ENCODE results near the gene TRIM69. TPM values are rescaled to one million over a fixed set of nuclear protein-coding genes. Genes with fewer than 3 reads are reported as not detected.

Gene TRIM69
- total and polyA plus RNA-seq, 2 of the 4 experiments (the other 2 are of a cell fraction) = 5.3 to 7.7 TPM

DNA sequence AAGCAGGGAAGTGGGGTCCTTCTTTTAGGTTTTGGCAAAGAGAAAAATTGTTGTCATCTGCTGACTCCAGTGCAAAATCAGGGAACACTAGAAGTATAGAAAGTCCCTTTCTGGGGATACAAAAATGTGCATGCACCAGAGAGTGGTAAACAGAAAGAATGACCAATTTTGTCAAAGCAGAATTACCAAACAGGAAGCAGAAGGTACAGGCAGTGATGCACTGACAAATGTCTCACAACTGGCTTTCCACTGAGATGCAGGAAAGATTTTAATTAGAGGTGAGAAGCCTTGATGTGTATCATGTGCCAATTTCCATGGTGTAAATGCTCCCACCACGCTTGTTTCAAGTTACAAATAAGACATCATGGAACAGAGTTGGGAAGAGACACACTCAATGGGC, 66.0 kb downstream of the TRIM69 start:
- Histone ChIP-seq H2AFZ (replicated peaks; ENCODE audit: low read length, poor library complexity) (no peak overlapping the region), H3K79me1 (ENCODE audit: low read depth in 1 of 2, low read length in 2 of 2) (no peaks in the 10 kb centered on the region), H3K27ac (ENCODE audit: insufficient read depth, low read length) (no peak overlapping the region), H4K91ac (ENCODE audit: insufficient read depth, low read depth, low read length) (no peak overlapping the region), H3K9me1 (ENCODE audit: insufficient read depth, low read length) (no peaks in the 10 kb centered on the region), H3K56ac (ENCODE audit: extremely low read depth, insufficient read depth, low read length) (no peak overlapping the region), H3K18ac (ENCODE audit: low read depth, low read length) (no peak overlapping the region), H2BK15ac (ENCODE audit: low read depth, low read length) (no peak overlapping the region), H3K27me3 (ENCODE audit: control insufficient read depth, insufficient read depth, low read length) (peaks cover 13% of the 10 kb centered on the region), H3K9me3 (ENCODE audit: control insufficient read depth, insufficient read depth, low read length) (no peaks in the 10 kb centered on the region), H4K5ac (ENCODE audit: low read depth, low read length) (no peak overlapping the region), H4K8ac (ENCODE audit: low read depth in 2 of 2, low read length in 2 of 2) (no peak overlapping the region), H3K14ac (replicated peaks; ENCODE audit: low read depth, low read length) (no peak overlapping the region), H3K4me3 (ENCODE audit: insufficient read depth, low read depth, low read length) (no peak overlapping the region), H2BK20ac (ENCODE audit: low read depth, low read length) (no peak overlapping the region), H3K4me2 (ENCODE audit: low read depth, low read length) (no peak overlapping the region), H2BK5ac (ENCODE audit: low read depth, low read length, poor library complexity, severe bottlenecking) (no peak overlapping the region), H3K9ac (ENCODE audit: low read depth, low read length) (no peak overlapping the region), H3K4me1 (ENCODE audit: control insufficient read depth, insufficient read depth, low read length) (no peaks in the 10 kb centered on the region), H2AK5ac (ENCODE audit: low read depth, low read length) (no peak overlapping the region), H3K4ac (ENCODE audit: low read depth, low read length) (no peak overlapping the region), H3K23ac (ENCODE audit: low read depth, low read length) (no peak overlapping the region), H3K36me3 (ENCODE audit: control insufficient read depth, insufficient read depth, low read length) (no peaks in the 10 kb centered on the region), H2BK120ac (ENCODE audit: low read depth, low read length) (no peak overlapping the region), H2AK9ac (replicated peaks; ENCODE audit: low read depth, low read length, poor library complexity) (no peak overlapping the region), H4K20me1 (ENCODE audit: insufficient read depth, low read length) (no peaks in the 10 kb centered on the region)
- no peak for ATAC-seq (ENCODE audit: low read depth)
- ChIA-PET POLR2A (ENCODE audit: unreplicated experiment) (no interaction called here), CTCF (no interaction called here)
- no TSS peak for BruUV-seq (replicated peaks)
- intact Hi-C loops (cut with micrococcal nuclease) = no loop called here
- DNase-seq = no peak
- in situ Hi-C loops (cut with MboI; ENCODE audit: low sequenced_read_pairs) = no loop called here
- no peak for TF ChIP-seq POLR2A (IDR thresholded peaks at IDR 0.05; ENCODE audit: low read depth, low read length)
- TF ChIP-seq MXI1 (IDR thresholded peaks at IDR 0.05; ENCODE audit: borderline replicate concordance, low read depth, low read length) = no peak
- no peak for TF ChIP-seq CEBPB (IDR thresholded peaks at IDR 0.05; ENCODE audit: low read depth, low read length)
- no peak for TF ChIP-seq RAD21 (IDR thresholded peaks at IDR 0.05; ENCODE audit: low read length)
- no peak for TF ChIP-seq FOS (IDR thresholded peaks at IDR 0.05; ENCODE audit: low read depth, low read length)
- no peak for TF ChIP-seq MAZ (IDR thresholded peaks at IDR 0.05; ENCODE audit: borderline replicate concordance, low read depth, low read length)
- TF ChIP-seq CHD1 (IDR thresholded peaks at IDR 0.05; ENCODE audit: low read depth, low read length) = no peak
- TF ChIP-seq RFX5 (IDR thresholded peaks at IDR 0.05; ENCODE audit: low read depth, low read length) = no peak
- no CpG with 5 or more reads among the region's 1 CpG for WGBS, 2 experiments (ENCODE audit: extremely low coverage in 2 of 2, insufficient read length in 1 of 2)
- dilution Hi-C loops (cut with HindIII; ENCODE audit: low sequenced_read_pairs, unreplicated experiment) = no loop called here

Data from IMR-90 (cell line).